Inflammatory macrophage (primary cell): ENCODE data around the gene OSTF1.

Experiments
- DNase-seq, 2 donors: peaks; one replicate each; pipeline ENCODE4 v3.0.0-alpha.2; 2020 to 2022

OSTF1 gene

DNA sequence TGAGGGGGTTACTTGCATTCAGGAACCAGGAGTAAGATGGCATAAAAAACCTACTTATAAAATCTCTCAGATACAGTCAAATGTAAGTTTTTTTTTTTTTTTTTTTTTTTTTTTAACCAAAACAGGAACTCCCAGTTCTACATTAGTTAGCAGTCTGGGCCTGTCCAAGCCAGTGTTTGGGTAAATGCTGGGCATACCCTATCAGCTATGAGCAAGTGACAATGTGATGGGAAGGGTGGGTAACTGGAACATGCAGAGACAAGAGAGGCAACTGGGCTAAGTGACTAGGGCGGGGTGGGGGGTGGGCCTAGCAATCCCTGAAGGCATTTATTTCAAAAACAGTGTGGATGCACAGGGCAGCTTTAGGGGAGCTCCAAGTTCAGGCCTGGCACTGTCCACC, 2.7 kb upstream of the OSTF1 start:
- DNase-seq, result peak; percentile 32 to 45

DNA sequence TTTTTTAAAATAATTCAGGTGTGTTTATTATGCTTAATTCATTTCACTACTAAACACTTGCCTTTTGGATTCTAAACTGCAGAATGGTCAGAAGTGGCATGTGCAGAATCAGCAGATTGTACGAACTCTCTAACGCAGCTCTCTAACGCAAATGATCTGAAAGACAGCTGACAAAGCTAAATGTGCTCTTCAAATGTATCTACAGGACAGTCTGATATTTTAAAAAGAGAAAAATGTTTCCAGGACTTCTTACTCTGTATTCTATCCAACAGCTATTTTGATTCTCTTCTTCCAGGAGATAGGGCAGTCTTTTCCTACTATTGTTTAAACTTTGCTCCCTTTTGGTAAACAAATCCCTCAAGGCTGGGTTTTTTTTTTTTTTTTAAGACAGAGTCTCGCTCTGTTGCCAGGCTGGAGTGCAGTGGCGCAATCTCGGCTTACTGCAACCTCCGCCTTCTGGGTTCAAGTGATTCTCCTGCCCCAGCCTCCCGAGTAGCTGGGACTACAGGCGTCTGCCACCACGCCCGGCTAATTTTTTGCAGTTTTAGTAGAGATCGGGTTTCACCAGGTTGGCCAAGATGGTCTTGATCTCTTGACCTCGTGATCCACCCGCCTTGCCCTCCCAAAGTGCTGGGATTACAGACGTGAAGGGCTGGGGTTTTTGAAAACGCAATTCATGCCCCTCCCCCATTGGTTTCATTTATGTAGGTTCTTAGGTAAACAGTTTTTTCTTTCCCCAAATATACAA, 1.6 kb upstream of the OSTF1 start:
- DNase-seq, result no peak

DNA sequence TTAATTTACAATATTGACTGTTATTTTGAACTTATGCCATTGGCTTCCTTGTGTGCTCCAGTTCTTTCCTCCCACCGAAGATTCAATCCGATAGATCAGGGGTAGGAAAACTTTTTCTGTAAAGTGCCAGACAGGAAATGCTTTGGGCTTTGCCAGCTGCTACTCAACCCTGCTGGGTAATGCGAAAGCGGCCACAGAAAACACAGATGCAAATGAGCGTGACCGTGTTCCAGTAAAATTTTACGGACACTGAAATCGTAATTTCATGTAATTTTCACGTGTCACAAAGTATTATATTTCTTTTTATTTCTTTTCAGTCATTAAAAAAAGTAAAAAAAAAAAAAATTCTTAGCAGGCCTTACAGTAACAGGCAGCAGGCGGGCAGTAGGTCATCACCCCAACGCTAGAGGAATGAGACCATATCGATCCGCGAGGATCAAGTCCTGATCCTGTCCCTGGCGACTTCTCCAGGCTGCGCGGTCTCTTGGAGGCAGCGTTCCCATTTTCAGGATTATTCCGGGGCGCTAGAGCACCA, 958 bp upstream of the OSTF1 start:
- DNase-seq, result peak; percentile 46 to 48

DNA sequence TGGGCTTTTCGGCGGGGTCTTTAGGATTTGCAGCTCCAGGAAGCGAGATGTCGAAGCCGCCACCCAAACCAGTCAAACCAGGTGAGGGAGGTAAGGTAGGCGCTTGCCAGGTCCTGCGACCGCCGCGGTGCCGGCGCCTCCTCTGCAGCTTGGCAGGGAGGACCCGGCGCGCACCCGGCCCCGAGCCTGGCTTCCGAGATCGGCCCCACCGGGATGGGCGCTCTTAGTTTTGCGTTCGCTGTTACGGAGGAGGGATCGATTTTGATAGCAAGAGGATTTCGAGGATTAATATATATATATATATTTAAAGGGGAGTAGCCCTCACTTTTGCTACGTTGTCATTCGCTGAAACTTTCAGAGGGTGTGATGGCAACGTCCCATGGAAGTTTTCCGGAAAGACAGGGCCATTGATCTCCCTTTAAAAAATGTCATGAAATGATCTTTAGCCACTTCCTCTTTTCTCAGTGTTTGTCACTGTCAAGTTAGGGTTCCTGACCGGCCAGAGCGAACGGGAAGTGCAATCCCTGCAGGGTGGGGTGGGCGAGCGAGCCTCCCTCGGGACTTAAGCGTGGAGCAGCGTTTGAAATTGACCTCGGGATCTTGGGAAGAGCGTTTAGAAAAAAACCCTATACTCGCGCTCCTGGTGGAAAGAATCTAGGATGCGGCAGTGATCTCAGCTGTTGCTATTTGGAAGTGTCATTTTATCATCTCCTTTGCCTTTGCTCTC, 495 bp downstream of the OSTF1 start:
- peak; percentile 94 for DNase-seq

DNA sequence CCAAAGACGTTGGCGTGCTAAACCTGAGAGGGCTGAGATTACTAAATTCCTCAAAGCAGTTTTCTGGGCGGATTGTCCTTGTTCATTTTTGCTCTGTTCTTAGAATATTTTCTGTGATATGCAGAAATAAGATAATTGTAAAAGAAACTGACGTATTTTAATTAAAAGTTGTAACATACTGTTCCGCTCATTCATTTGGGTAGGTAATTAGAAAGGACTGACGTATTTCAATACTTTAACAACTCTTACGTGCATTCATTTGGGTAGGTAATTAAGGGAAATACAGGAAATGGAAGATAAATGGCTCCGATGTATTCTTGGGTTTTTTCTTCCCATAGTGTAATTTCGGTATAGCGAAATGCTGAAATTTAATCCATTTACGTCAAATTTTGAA, 1.1 kb downstream of the OSTF1 start:
- DNase-seq, result no peak

DNA sequence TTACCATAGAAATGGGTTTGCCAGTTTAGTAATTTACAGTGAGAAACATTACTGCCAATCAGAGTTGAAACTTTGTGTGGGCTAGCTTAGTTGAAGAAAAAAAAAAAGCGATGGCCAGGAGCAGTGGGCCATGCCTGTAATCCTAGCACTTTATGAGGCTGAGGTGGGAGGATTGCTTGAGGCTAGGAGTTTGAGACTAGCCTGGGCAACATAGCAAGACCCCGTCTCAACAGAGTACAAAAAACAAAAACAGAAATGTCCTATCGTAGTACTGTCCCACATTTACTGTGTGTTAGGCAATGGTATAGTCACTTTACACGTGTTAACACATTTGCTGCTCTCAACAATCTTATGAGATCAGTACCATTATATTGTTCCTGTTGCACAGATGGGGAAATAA, 2.3 kb downstream of the OSTF1 start:
- DNase-seq, result no peak

DNA sequence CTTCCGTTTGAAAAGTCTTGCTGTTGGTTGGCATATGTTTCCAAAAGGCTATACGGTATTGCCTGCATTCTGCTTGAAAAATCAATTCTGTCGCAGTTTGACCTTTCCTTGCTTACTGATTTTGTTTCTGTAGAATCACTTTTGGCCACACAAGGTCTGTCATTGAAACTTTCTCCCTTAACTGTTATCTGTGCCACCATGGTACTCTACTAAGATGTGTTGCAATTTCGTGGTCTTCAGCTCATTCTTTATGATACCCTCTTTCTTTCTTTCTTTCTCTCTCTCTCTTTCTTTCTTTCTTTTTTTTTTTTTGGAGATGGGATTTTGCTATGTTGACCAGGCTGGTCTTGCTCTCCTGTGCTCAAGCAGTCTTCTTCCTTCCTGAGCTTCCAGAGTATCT, 4.5 kb downstream of the OSTF1 start:
- no peak for DNase-seq

DNA sequence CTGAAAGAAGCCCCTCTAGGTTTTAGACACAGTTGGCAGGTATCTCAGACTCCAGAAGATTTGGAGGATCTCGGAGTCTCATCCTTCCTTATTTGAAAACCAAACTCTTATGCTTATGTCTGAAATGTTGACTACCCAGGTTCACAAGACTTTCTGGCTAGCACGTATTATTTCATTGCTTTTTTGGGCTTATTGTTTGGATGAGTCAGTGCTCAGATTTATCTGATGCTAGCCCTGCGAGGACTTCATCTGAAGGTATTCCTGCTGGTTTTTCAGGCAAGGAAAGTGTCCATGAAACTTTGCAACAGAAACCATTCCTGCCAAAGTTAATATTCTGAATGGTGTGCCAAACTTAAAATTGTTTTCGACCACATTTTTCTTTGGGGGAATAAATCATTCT, 8.5 kb downstream of the OSTF1 start:
- no peak for DNase-seq

DNA sequence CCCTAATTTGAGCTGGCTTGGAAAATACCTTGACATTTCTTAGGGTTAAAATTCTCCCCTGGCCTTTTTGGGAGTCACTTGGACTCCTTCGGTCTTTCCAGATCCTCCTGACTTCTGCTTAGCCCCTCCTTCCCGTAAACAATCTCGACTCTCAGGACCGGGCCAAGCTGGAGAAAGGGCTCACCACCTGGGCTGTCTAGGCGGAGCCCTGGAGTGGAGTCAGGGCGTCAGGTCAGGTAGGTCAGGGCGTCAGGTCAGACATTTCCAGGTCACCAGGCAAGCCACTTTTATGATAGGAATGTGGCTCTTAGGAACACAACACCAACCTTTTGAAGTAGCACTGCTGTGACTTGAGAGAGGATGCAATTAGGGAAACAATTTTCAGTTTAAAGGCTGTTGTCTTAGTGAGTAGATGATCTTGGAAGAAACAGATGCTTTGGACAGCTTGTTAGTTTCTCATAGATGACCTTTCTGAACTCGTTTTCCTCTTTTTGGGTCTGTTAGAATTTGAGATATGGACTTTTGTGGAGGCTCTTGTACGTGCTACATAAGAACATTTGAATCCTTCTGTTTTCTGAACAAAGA, 12.8 kb downstream of the OSTF1 start:
- no peak for DNase-seq

DNA sequence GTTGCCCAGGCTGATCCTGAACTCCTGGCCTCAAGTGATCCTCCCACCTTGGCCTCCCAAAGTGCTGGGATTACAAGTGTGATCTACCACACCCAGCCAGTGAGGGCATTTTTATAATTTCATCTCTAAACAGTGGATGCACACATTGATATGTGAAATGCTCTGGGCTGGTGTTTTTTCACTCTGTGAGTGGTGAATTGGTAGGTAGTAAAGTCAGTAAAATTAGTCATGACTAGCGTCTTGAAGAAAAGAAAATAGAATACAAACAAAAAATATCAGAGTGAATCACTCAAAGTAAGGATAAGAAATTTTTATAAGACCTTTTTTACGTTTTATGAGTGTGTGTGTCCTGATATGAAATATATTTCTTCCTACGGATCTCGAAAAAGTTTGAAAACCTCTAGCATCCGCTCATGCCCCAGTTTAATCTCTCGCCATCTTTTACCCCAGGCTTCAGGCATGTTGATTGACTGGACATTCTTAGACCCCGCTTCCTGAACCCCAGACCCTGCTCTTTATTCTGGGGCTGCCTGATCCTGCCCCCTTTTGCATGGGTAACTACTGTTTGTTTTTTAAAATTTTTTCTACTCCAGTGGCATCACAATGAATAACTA, 14.0 kb downstream of the OSTF1 start:
- no peak for DNase-seq

DNA sequence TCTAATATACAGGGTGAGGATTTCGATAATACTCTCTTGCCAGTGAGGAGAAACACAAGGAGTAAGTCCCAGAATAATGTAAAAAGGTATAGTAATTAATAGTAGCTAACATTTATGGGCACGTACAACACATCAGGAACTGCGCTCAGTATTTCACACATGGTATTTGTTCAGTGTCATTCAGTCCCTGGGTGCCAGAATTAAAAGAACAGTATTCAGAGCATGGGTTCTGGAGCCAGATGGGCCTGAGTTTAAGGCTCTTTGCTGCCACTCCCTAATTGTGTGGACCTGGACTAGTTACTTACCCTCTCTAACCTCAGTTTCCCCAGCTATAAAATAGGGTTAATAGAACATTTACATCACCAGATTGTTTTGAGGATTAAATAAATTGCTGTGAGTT, 16.3 kb downstream of the OSTF1 start:
- DNase-seq, result no peak

DNA sequence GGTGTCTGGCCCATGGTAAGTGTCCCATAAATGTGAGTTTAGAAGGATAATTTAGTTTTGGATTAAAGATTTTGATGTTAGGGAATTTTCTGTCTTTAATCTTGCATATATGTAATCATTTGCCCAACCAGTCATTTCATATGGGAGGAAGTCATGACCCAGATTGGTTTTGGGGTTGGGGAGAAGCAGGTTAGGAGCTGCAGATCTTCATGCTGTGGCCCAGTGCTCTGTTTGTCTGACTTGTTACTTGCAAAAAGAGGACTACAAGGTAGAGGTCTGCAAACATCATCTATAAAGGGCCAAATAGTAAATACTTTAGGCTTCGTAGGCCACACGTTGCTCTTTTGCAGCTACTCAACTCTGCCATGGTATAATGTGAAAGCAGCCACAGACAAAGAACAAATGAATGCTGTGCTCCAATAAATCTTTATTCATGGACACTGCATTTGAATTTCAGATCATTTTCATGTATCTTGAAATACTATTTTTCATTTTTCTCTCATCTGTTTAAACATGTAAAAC, 16.8 kb downstream of the OSTF1 start:
- no peak for DNase-seq

DNA sequence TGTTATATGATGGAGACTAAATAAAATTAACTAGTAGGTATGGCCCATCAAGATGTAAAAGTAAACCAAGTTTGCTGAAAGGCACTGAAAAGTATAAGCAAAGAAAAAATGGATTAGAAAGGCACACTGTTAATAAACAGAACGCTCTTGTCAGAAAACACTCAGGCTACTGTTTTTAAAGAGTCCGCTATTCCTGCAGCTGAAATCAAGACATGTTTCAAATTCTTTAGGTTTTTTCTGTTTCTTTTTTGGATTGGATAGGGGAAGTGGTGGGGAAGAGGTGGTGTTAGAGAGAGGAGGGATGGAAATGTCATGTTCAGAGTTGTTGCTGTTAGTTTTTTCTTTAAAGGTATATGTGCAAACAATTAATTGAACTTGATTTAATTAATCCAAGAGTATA, 17.5 kb downstream of the OSTF1 start:
- DNase-seq, result no peak

DNA sequence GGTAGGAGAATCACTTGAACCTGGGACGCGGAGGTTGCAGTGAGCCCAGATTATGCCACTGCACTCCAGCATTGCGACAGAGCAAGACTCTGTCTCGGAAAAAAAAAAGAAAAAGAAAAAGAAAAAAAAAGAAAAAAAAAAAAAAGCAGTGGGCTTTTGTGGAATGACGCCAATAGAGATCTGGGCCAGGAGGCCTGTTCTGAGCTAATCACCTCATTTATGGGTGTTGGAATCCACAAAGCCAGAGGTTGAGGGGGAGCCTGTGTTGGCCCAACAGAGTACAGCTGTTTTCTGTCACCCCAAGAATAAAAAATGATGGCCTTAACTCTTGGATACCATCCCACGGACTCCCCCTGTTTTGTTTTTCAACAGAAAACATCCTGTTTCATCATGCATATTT, 18.5 kb downstream of the OSTF1 start:
- no peak for DNase-seq

DNA sequence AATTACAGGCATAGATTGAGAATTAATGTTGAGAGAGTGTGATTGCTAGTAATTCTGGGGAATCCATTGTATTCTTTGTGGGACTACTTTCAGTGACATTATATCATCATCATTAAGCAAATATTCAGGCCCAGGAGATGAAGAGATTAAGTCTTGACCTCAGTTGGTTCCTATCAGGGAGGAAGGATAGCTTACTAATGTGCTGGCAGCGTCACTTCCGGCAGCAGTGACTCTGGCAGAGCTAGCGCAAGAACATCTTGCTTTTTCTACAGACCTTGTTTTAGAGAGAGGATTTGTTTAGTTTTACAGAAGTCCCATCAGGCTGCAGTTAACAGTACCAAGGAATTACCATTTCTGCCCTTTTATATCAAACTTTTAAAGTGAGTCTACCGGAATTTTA, 20.3 kb downstream of the OSTF1 start:
- DNase-seq, result peak; percentile 31 to 48

DNA sequence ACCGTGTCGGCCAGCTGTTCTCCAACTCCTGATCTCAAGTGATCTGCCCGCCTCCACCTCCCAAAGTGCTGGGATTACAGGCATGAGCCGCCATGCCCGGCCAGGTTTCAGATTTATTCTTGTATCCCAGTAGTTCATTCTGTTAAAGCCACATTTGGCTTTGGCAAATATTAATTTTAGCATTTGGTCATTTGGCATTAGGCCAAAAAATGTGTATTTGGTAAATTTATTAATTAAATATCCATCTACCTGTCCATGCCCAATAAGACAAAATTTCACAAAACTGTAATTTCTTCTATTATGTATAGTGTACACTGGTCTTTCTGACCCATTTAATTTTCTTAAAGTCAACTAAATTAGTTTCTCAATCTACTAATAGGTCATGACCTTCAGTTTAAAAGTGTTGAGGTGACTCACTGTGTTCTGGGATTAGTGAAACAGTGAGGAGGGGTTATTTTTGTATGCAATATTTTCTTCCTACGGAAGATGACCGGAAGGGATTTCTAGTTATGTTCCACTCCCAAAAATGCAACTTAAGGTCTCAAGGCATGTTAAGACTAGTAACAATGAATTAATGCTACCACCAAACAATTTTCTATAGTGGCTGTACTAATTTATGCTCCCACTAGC, 21.0 kb downstream of the OSTF1 start:
- DNase-seq, result no peak

DNA sequence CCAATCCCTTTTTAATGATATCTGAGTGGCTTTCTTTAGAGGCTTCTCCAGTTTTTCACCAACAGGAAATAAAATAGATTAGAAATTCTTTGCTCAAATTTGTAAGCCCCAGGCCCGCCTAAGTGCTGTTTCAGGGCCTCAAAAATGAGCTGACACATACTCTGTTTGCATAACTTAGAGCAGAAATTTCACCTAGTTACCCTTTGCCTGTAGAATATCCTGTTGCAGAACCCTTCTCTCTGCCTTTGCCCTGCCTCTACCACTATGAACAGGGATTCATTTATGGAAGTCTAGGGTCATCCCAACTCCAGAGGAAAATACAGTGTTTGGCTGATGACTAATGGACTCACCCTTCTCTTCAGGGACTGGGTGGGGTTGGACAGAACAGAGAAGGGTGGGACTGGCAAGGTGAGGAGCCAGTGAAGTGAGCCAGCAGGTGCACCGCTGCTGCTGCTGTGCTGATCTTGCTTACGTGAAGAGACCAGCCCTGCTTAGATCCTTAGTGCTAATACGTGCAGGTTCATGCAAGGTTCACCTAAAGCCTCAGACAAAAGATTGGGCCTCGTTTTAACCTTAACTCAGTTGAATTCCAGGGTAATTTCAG, 22.8 kb downstream of the OSTF1 start:
- no peak for DNase-seq

DNA sequence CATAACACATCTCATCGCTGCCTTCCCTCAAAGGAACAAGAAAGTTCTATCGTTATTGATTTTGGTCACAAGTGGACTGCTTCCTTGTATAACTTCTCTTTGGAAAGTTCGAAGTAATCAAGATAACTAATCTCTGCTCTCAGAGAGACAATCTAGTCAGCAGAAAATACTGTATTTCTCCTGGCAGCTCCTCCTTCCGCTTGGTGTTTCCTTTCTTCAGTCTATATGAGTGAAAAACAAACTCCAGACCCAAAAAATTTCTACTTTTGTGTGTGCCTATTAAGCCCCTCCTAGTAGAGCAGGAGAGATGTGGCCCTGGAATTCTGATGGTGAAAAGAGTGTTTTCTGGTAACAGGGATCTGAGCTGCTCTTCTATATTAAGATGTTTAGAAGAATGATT, 24.5 kb downstream of the OSTF1 start:
- no peak for DNase-seq

DNA sequence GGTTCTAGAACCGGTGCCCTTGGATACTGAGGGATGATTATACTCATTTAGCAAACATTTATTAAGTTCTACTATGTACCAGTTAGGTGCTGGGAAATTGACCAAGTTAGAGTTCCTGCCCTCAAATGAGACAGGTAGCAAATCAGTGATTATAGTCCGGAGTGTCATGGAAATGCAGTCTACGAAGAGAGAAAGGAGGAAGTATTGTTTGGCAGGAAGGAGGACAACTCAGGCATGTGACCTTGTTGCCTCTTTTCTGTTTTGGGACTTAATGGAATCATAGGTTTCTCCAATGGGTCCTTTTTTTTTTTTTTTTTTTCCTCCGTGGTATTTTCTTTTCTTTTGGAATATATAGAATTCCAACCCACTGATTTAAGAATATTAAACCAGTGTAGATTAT, 28.0 kb downstream of the OSTF1 start:
- DNase-seq, result peak; percentile 16 to 17

DNA sequence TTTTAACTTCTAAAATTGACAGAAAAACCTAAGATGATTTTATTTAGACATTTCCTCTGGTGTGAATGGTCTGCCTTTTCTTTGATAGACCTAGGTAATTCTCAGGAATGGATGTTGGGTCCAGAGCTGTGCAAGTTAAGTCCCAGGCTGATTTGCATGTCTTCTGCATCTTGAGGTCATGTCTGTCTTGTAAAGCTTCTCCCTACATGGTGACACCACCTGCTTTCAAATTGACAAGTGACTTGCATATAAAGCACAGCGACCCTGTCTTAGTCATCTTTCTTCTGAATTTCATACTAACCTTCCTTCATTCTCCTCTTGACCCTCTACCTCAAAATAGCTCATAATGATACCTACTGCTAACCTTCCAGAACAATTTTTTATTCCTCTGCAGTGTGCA, 29.2 kb downstream of the OSTF1 start:
- DNase-seq, result no peak

DNA sequence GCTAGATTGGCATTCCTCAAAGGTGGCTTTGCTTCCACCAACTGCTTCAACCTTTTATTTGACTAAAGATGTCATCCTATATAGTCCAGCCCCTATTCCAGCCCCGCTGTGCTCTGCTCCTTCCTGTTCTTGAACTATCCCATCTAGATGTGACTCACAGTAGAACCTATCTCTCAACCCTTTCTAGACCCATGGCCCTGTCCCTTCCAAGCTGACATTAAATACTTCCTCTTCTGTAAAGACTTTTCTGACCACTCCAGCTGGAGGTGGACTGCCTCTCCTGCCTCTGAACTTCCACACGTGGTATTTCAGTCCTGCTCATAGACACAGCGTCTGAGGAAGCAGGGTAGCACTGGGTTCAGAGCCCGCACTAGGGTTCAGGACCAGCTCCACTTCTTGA, 32.4 kb downstream of the OSTF1 start:
- peak; percentile 70 to 74 for DNase-seq

DNA sequence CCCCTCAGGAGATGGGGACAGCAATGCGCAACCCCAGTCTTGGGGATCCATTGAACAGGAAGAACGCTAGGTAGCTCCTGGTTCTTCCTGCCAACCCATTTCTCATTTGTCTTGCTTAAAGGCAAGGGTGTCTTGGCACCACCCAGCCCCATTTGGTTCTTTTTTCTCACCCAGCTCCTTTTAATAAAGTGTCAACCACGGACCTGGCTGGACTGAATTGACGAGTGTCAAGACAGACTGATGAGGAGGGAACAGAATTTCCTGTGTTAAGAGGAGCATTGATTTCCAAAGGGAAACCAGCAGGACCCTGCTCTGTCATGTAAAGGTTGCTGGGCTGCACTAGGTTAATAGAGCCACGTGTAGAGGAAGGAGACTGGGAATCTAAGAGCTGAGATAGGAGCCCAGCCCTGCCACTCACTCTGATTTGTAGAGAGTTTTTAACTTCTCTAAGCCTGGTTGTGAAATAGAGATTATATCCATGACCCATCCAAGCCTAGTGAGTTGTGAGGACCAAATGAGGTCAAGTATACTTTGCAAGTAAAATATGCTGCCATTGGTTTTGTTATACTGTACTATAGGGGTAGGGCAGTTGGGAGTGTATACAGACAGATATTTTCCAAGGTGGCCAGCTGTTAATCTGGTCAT, 33.7 kb downstream of the OSTF1 start:
- DNase-seq, result no peak
